ENCODE data around the gene CDK3. TPM values are rescaled to one million over a fixed set of nuclear protein-coding genes. Genes with fewer than 3 reads are reported as not detected.

CDK3 gene
- total and polyA plus RNA-seq, 4 donors, result 1.5 to 6.3 (median 2.6) TPM

- H3K4me1 ChIP-seq (ENCODE audit: control insufficient read depth in 4 of 4, insufficient read depth in 4 of 4, low read length in 3 of 4), result peaks cover 22 to 81% (median 60%) of the 10 kb centered on the region in 4 donors
- H3K27me3 ChIP-seq (ENCODE audit: control insufficient read depth in 4 of 4, insufficient read depth in 4 of 4, low read length in 3 of 4), result no peaks in the 10 kb centered on the region
- DNase-seq (ENCODE audit: low spot score), result no peak
- TF ChIP-seq RAD21 (IDR thresholded peaks at IDR 0.05), result no peak
- TF ChIP-seq SP1 (IDR thresholded peaks at IDR 0.05), result no peak
- no peak for TF ChIP-seq ATF3 (IDR thresholded peaks at IDR 0.05)
- no peak for TF ChIP-seq HNF4G (IDR thresholded peaks at IDR 0.05)
- no peak for TF ChIP-seq NR2F2 (IDR thresholded peaks at IDR 0.05)
- TF ChIP-seq MAX (IDR thresholded peaks at IDR 0.05), result no peak
- no peak for TF ChIP-seq FOXA2 (IDR thresholded peaks at IDR 0.05)
- no peak for TF ChIP-seq YY1 (IDR thresholded peaks at IDR 0.05)
- no peak for TF ChIP-seq ZBTB33 (IDR thresholded peaks at IDR 0.05)
- no peak for TF ChIP-seq HNF4A (conservative IDR thresholded peaks at IDR 0.05)
- peak overlapping the region in 1 of 2 donors; percentile 89 for H3K27ac ChIP-seq (ENCODE audit: low read depth in 1 of 2, low read length in 2 of 2)
- peaks cover 0 to 2% (median 0%) of the 10 kb centered on the region in 4 donors for H3K36me3 ChIP-seq (ENCODE audit: control insufficient read depth in 4 of 4, insufficient read depth in 3 of 4, low read depth in 1 of 4, low read length in 3 of 4)
- no peak overlapping the region for H3K9ac ChIP-seq (ENCODE audit: low read depth in 1 of 2, low read length in 2 of 2)
- WGBS, result 98% methylated on average over 12 of the region's 12 CpGs
- no peaks in the 10 kb centered on the region for H3K9me3 ChIP-seq (ENCODE audit: control insufficient read depth in 4 of 4, low read length in 3 of 4)
- no peak overlapping the region for H3K4me3 ChIP-seq (ENCODE audit: low read depth in 1 of 3, low read length in 3 of 3)
Observed at GRCh38 chr17:76002100-76002499, 1.4 kb downstream of the CDK3 start.

GRCh38 chr17:76003915-76004314 is 3.3 kb downstream of the CDK3 start:
- no peak overlapping the region for H3K9ac ChIP-seq (ENCODE audit: low read depth in 1 of 2, low read length in 2 of 2)
- no peaks in the 10 kb centered on the region for H3K9me3 ChIP-seq (ENCODE audit: control insufficient read depth in 4 of 4, low read length in 3 of 4)
- H3K4me1 ChIP-seq (ENCODE audit: control insufficient read depth in 4 of 4, insufficient read depth in 4 of 4, low read length in 3 of 4), result peaks cover 17 to 63% (median 47%) of the 10 kb centered on the region in 4 donors
- no peak for DNase-seq (ENCODE audit: low spot score)
- 46% methylated on average over 6 of the region's 6 CpGs for WGBS
- no peak overlapping the region for H3K4me3 ChIP-seq (ENCODE audit: low read depth in 1 of 3, low read length in 3 of 3)
- H3K27ac ChIP-seq (ENCODE audit: low read depth in 1 of 2, low read length in 2 of 2), result peak overlapping the region; percentile 65 to 89
- no peaks in the 10 kb centered on the region for H3K27me3 ChIP-seq (ENCODE audit: control insufficient read depth in 4 of 4, insufficient read depth in 4 of 4, low read length in 3 of 4)
- H3K36me3 ChIP-seq (ENCODE audit: control insufficient read depth in 4 of 4, insufficient read depth in 3 of 4, low read depth in 1 of 4, low read length in 3 of 4), result peaks cover 0 to 2% (median 0%) of the 10 kb centered on the region in 4 donors
- TF ChIP-seq ZBTB33 (IDR thresholded peaks at IDR 0.05) (no peak), GABPA (IDR thresholded peaks at IDR 0.05 in 1 of 2, conservative IDR thresholded peaks at IDR 0.05 in 1 of 2) (no peak), JUND (IDR thresholded peaks at IDR 0.05) (no peak), HNF4G (IDR thresholded peaks at IDR 0.05) (no peak), FOXA1 (IDR thresholded peaks at IDR 0.05) (no peak), CTCF (IDR thresholded peaks at IDR 0.05; ENCODE audit: low read depth, low read length, missing input control) (no peak), ATF3 (IDR thresholded peaks at IDR 0.05) (no peak), TAF1 (conservative IDR thresholded peaks at IDR 0.05) (no peak)
